Adipose tissue (tissue), 3 donors: ENCODE data around the gene PTPN21. TPM values are rescaled to one million over a fixed set of nuclear protein-coding genes. Genes with fewer than 3 reads are reported as not detected.

ENCODE experiments used
- H3K27ac ChIP-seq: one replicate; pipeline ENCODE4 v1.5.1; 2013; ENCODE audit warnings: low read depth, low read length
- WGBS, 3 donors: extraction: QIAGEN DNeasy Blood & Tissue Kit; methylation state at CpG; one replicate each; pipeline ENCODE4 v1.1.7; 2013; 5-methylcytosine and 5-hydroxymethylcytosine counted together
- polyA plus RNA-seq, 3 donors: library from polyadenylated mRNA; stranded (reverse); fragments of 200-250 nt; gene quantifications; one replicate each; pipeline ENCODE4 v1.2.3, GENCODE V29; 2013
- donor health status: healthy with polysubstance abuse.
- donor health status: Bipolar disorder and iron deficiency.
- donor health status: healthy.

PTPN21 gene
- 10 to 100 TPM in 1 of 3 donors, 1 to 10 TPM in 2; 4.4 to 17.4 (median 8.3) TPM for polyA plus RNA-seq

GRCh38 chr14:88554457-88555286 is at the start of gene PTPN21:
Gene PTPN21 (minus strand): TSS chr14:88555007. CDS start chr14:88550417, 4,590 bp downstream.
- H3K27ac ChIP-seq, result no peak within 1 kb of the TSS
- WGBS, 3 donors, result 1% methylated on average over 95 to 103 of the region's 103 CpGs

- H3K27ac ChIP-seq, result no peak overlapping the region
Measured at GRCh38 chr14:88604212-88604611, 49.4 kb upstream of the PTPN21 start.

- no peak overlapping the region for H3K27ac ChIP-seq
- WGBS, 3 donors, result 81 to 90% (median 84%) methylated on average over 10 of the region's 10 CpGs
Measured at GRCh38 chr14:88599761-88600439, 45.1 kb upstream of the PTPN21 start.

- H3K27ac ChIP-seq, result no peak overlapping the region
- 92 to 94% (median 93%) methylated on average over 8 of the region's 8 CpGs for WGBS, 3 donors
Measured at GRCh38 chr14:88599326-88599725, 44.5 kb upstream of the PTPN21 start.

GRCh38 chr14:88598097-88598675 is 43.4 kb upstream of the PTPN21 start:
- WGBS, 3 donors, result 78 to 85% (median 82%) methylated on average over 2 of the region's 2 CpGs

GRCh38 chr14:88597601-88598000 is 42.8 kb upstream of the PTPN21 start:
- no peak overlapping the region for H3K27ac ChIP-seq
- WGBS, 3 donors, result 93 to 95% (median 94%) methylated on average over 4 of the region's 4 CpGs

More at GRCh38 chr14:88598097-88598675, 43.4 kb upstream of the PTPN21 start:
- no peak overlapping the region for H3K27ac ChIP-seq

GRCh38 chr14:88597038-88597437 is 42.2 kb upstream of the PTPN21 start:
- no peak overlapping the region for H3K27ac ChIP-seq
- 88 to 92% (median 89%) methylated on average over 4 of the region's 4 CpGs for WGBS, 3 donors

- 0 to 67% (median 15%) methylated on average over 1 of the region's 1 CpG for WGBS, 3 donors
- H3K27ac ChIP-seq, result no peak overlapping the region
Measured at GRCh38 chr14:88592031-88592430, 37.2 kb upstream of the PTPN21 start.

- 63 to 76% (median 66%) methylated on average over 4 of the region's 4 CpGs for WGBS, 3 donors
- no peak overlapping the region for H3K27ac ChIP-seq
Measured at GRCh38 chr14:88590173-88590572, 35.4 kb upstream of the PTPN21 start.

- WGBS, 3 donors, result 66 to 96% (median 95%) methylated on average over 5 of the region's 5 CpGs
Measured at GRCh38 chr14:88588081-88588480, 33.3 kb upstream of the PTPN21 start.

GRCh38 chr14:88584451-88584850 is 29.6 kb upstream of the PTPN21 start:
- no peak overlapping the region for H3K27ac ChIP-seq
- 93 to 96% (median 95%) methylated on average over 3 of the region's 3 CpGs for WGBS, 3 donors

More at GRCh38 chr14:88588081-88588480, 33.3 kb upstream of the PTPN21 start:
- no peak overlapping the region for H3K27ac ChIP-seq

- 90 to 98% (median 94%) methylated on average over 5 of the region's 5 CpGs for WGBS, 3 donors
- no peak overlapping the region for H3K27ac ChIP-seq
Measured at GRCh38 chr14:88576222-88576621, 21.4 kb upstream of the PTPN21 start.

GRCh38 chr14:88572117-88572516 is 17.3 kb upstream of the PTPN21 start:
- no peak overlapping the region for H3K27ac ChIP-seq
- 93 to 96% (median 96%) methylated on average over 4 of the region's 4 CpGs for WGBS, 3 donors

GRCh38 chr14:88568196-88568595 is 13.4 kb upstream of the PTPN21 start:
- no peak overlapping the region for H3K27ac ChIP-seq
- WGBS, 3 donors, result 66 to 78% (median 69%) methylated on average over 3 of the region's 3 CpGs

GRCh38 chr14:88565427-88565826 is 10.6 kb upstream of the PTPN21 start:
- no peak overlapping the region for H3K27ac ChIP-seq

GRCh38 chr14:88563845-88564244 is 9.0 kb upstream of the PTPN21 start:
- H3K27ac ChIP-seq, result no peak overlapping the region

More at GRCh38 chr14:88565427-88565826, 10.6 kb upstream of the PTPN21 start:
- 85 to 93% (median 92%) methylated on average over 5 of the region's 5 CpGs for WGBS, 3 donors

GRCh38 chr14:88562831-88563686 is 8.3 kb upstream of the PTPN21 start, which contains the start of gene ZC3H14:
Gene ZC3H14 (plus strand): TSS chr14:88563037. CDS start chr14:88563134, 97 bp downstream.
- H3K27ac ChIP-seq, result no peak within 1 kb of the TSS
- 0 to 1% (median 1%) methylated on average over 73 to 99 of the region's 99 CpGs for WGBS, 3 donors

More at GRCh38 chr14:88563845-88564244, 9.0 kb upstream of the PTPN21 start:
- WGBS, 3 donors, result 20 to 46% (median 39%) methylated on average over 7 of the region's 7 CpGs

GRCh38 chr14:88562532-88562830 is 7.7 kb upstream of the PTPN21 start:
- no peak overlapping the region for H3K27ac ChIP-seq
- WGBS, 3 donors, result 20 to 36% (median 23%) methylated on average over 5 of the region's 5 CpGs
